ENCODE measurements around the gene SETMAR.

SETMAR gene

GRCh38 chr3:4336850-4337546 lies 33.8 kb downstream of the SETMAR start:
- no peak overlapping the region for H3K4me3 ChIP-seq (ENCODE audit: low read depth, low read length)

GRCh38 chr3:4338751-4339150 lies 35.6 kb downstream of the SETMAR start:
- TF ChIP-seq CTCF (IDR thresholded peaks at IDR 0.05; ENCODE audit: borderline replicate concordance, insufficient read depth, low read depth, low read length), result no peak
- no peak overlapping the region for H3K4me3 ChIP-seq (ENCODE audit: low read depth, low read length)

More at GRCh38 chr3:4336850-4337546, 33.8 kb downstream of the SETMAR start:
- TF ChIP-seq CTCF (IDR thresholded peaks at IDR 0.05; ENCODE audit: borderline replicate concordance, insufficient read depth, low read depth, low read length), result no peak

- no peak for TF ChIP-seq CTCF (IDR thresholded peaks at IDR 0.05; ENCODE audit: borderline replicate concordance, insufficient read depth, low read depth, low read length)
- H3K4me3 ChIP-seq (ENCODE audit: low read depth, low read length), result no peak overlapping the region
Observed at GRCh38 chr3:4340077-4340410, 36.9 kb downstream of the SETMAR start.

GRCh38 chr3:4340411-4341335 lies 37.5 kb downstream of the SETMAR start:
- H3K4me3 ChIP-seq (ENCODE audit: low read depth, low read length), result no peak overlapping the region
- TF ChIP-seq CTCF (IDR thresholded peaks at IDR 0.05; ENCODE audit: borderline replicate concordance, insufficient read depth, low read depth, low read length), result no peak

- TF ChIP-seq CTCF (IDR thresholded peaks at IDR 0.05; ENCODE audit: borderline replicate concordance, insufficient read depth, low read depth, low read length), result no peak
- H3K4me3 ChIP-seq (ENCODE audit: low read depth, low read length), result no peak overlapping the region
Observed at GRCh38 chr3:4341336-4341675, 38.1 kb downstream of the SETMAR start.

GRCh38 chr3:4343258-4343657 lies 40.1 kb downstream of the SETMAR start:
- TF ChIP-seq CTCF (IDR thresholded peaks at IDR 0.05; ENCODE audit: borderline replicate concordance, insufficient read depth, low read depth, low read length), result no peak

GRCh38 chr3:4350789-4351163 lies 47.6 kb downstream of the SETMAR start:
- no peak overlapping the region for H3K4me3 ChIP-seq (ENCODE audit: low read depth, low read length)
- TF ChIP-seq CTCF (IDR thresholded peaks at IDR 0.05; ENCODE audit: borderline replicate concordance, insufficient read depth, low read depth, low read length), result peak; percentile 56; the same call in 1 of the 2 replicates

More at GRCh38 chr3:4343258-4343657, 40.1 kb downstream of the SETMAR start:
- no peak overlapping the region for H3K4me3 ChIP-seq (ENCODE audit: low read depth, low read length)
